WI38 (cell line): ENCODE data around the gene RAD51C.
"Not testable (repeated sequence)": the region's sequence is repeated elsewhere in the genome, so short reads cannot be mapped to it uniquely, and the experiment has no call there.

Experiments
- H3K4me3 ChIP-seq: 2 replicates; pipeline ENCODE4 v1.5.1; 2011; ENCODE audit warnings: low read depth, mild to moderate bottlenecking, control low read depth, low read length
- CTCF ChIP-seq: IDR thresholded peaks from 2 replicates; pipeline ENCODE4 v1.5.1; 2012; ENCODE audit warnings: low read depth, mild to moderate bottlenecking, control low read depth, low read length

Gene RAD51C

GRCh38 chr17:58758890-58759289, 66.5 kb downstream of the RAD51C start:
- H3K4me3 ChIP-seq = no peak overlapping the region
- no peak for TF ChIP-seq CTCF

GRCh38 chr17:58759522-58759921, 67.1 kb downstream of the RAD51C start:
- no peak for TF ChIP-seq CTCF
- no peak overlapping the region for H3K4me3 ChIP-seq

DNA sequence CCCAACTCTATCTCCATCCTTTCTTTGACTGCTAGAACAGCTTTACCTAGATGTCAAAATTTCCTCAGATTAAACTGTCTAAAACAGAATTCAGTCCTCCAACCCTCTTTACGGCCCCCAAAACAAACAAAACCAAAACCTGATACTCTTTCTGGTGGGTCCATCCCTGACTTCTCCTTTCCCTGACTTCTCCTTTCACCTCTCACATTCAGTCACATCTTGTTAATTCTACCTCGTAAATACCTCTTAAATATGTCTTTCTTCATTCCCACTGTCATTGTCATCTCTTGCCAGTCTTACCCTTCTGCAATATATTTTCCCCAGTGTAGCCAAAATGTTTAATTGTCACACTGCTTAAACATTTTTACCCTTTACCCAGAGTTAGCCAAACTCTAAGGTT, 67.8 kb downstream of the RAD51C start:
- no peak for TF ChIP-seq CTCF
- no peak overlapping the region for H3K4me3 ChIP-seq

DNA sequence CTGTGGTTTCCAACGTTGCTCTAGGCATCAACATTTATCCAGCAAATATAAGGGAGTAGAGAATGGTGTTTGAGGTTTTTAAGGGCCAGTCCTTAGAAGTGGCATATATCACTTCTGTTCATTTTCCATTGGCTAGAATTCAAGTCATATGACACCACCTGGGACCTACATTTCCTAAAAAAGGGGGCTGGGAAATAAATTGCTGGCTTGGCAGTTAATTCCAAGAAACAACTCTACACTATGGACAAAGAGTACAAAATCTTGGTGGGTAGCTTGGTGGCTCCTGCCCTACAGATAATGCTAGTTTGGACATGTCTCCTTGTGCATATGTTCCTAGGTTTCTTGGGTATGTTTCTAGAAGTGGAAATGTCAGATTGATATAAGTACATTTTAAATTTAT, 70.9 kb downstream of the RAD51C start:
- no peak for TF ChIP-seq CTCF
- no peak overlapping the region for H3K4me3 ChIP-seq

DNA sequence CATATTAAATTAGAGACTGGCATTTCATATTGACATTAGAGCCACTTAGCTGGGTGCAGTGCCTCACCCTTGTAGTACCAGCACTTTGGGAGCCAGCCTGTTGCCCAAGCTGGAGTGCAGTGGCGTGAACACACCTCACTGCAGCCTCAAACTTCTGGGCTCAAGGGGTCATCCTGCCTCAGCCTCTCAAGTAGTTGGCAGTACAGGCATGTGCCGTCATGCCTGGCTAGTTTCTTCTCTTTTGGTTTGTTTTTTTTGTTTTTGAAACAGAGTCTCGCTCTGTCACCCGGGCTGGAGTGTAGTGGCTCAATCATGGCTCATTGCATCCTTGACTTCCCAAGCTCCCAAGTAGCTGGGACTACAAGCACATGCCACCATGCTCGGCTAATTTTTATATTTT, 72.0 kb downstream of the RAD51C start:
- TF ChIP-seq CTCF = no peak
- H3K4me3 ChIP-seq = no peak overlapping the region

GRCh38 chr17:58778482-58778881, 86.1 kb downstream of the RAD51C start:
- not testable (repeated sequence) for H3K4me3 ChIP-seq

DNA sequence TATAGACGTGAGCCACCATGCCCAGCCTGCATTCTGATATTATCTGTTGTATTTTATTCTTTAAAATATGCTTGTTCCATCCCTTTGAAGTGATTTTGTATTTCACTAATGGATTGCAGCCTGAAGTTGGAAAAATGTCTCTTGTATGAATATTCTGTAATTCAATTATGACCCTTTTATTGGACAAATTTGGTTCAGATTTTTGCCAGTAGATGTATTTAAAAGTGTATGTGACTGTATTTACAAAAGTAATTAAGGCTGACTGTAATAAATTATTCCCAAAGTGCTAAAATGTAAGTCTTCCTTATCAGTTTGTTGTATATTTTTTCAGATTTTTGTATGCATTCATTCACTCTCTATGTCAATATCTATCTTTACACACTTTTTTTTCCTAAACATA, 87.0 kb downstream of the RAD51C start:
- H3K4me3 ChIP-seq = no peak overlapping the region
- no peak for TF ChIP-seq CTCF

DNA sequence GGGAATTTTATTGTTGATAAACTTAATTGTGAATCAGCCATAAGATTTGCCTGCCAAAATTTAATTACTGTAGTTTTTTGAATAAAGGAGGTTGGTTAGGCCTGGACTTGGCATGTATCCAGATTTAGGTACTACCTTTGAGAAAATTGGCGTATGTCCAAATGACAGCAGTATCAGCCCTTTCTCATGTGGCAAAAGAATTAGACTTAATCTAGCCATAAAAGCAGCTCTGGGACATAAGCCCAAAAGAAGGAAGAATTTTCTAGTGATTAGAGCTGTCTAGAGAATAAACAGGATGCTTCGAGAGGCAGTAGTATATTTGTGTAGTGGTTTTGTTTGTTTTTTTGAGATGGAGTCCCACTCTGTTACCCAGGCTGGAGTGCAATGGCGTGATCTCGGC, 91.0 kb downstream of the RAD51C start:
- TF ChIP-seq CTCF = no peak
- H3K4me3 ChIP-seq = no peak overlapping the region
